ENCODE results near the gene CITED4.

The CITED4 gene

DNA sequence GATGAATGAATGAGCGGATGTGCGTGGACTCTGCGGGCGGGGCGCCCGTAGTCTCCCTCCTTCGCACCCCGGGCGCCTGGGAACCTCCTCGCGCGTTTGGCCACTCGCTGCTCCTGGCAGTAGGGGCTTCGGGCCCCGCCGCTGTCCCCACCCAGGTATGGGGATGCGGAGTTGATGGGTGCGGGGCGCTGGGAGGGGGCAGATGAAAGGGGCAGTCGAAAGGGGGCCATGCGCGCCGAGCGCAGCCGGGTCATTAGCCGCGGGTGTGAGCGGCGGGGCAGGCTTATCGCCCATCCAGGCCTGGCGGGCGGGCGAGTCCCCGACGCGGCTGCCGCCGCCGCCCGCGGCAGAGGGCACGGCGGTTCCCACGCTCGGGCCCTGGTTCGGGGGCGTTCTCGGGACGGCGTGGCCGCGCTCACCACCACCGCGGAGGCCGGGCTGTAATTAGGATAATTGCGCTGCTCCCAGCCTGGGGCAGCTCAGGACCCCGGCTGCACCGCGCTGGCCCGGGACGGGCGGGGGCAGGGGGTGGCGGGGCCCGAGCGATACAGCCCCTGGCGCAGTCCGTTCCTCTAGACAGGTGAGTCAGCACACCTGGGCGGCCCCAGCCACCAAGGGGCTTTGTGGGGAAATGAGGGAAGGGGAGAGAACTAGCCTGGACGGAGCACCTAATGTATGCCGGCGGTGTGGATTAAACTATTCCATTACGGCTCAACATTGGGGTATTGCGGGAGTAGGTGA lies 22.1 kb upstream of the CITED4 start:
- H3K4me3 ChIP-seq (ENCODE audit: low read length): no peak overlapping the region
- DNase-seq: no peak
- WGBS (ENCODE audit: extremely low coverage, insufficient coverage, low lambda C conversion rate): no CpG with 5 or more reads among the region's 73 CpGs

DNA sequence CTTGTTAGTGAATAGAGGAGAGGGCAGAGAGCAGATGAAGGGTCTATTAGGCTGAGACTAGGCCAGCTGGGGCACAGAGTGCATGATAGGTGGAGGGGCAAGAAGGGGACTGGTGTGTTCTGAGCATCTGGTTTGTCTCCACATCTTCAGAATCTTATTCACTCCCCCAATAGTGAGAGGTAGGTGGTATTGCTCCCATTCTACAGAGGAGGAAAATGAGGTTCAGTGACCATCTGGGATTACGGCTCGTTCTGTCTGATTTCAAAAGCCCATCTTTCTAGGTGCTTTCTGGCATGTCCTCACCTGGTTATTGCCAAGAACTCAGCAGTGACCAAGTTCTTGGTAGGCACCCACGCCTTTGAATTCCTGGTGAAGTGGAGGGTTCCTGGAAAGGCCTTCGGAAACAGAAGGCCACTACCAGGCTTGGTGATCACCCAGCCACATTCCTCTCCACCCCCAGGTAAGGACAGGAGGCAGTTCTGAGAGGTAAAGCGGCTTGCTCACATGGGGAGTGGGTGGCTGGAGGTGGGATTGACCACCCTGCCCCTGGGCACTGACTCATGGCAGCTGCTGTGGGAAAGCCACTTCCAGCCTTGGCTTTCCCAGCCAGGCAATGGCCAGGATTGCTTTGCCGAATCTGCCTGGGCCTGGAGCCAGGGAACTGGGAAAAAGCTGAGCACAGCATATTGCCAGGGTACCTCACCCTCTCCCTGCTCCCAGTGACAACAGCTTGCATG lies 18.8 kb upstream of the CITED4 start:
- Histone ChIP-seq H2BK15ac (replicated peaks; ENCODE audit: low read depth) (no peak overlapping the region), H2BK120ac (ENCODE audit: low read depth, low read length) (no peak overlapping the region), H3K4me3 (ENCODE audit: low read length) (no peak overlapping the region), H3K23ac (ENCODE audit: low read length) (no peak overlapping the region), H3K18ac (ENCODE audit: low read length) (no peak overlapping the region), H2AK5ac (ENCODE audit: low read length) (no peak overlapping the region), H3K79me2 (ENCODE audit: control insufficient read depth, insufficient read depth, low read length) (no peaks in the 10 kb centered on the region), H3K4me1 (ENCODE audit: control insufficient read depth, low read depth, low read length) (peaks cover 2% of the 10 kb centered on the region), H3K4ac (ENCODE audit: low read depth, low read length) (no peak overlapping the region), H3K56ac (ENCODE audit: low read length) (no peak overlapping the region), H3K4me2 (ENCODE audit: low read length) (no peak overlapping the region), H4K5ac (ENCODE audit: low read length) (no peak overlapping the region), H2BK5ac (ENCODE audit: low read length) (no peak overlapping the region), H3K9ac (ENCODE audit: low read length) (no peak overlapping the region), H3K36me3 (ENCODE audit: control insufficient read depth, insufficient read depth, low read length) (no peaks in the 10 kb centered on the region), H4K8ac (ENCODE audit: low read depth, low read length) (no peak overlapping the region), H3K27ac (ENCODE audit: low read depth, low read length) (no peak overlapping the region), H3K79me1 (ENCODE audit: low read length) (no peaks in the 10 kb centered on the region), H3K27me3 (ENCODE audit: insufficient read depth, low read length, poor library complexity) (no peaks in the 10 kb centered on the region)
- WGBS (ENCODE audit: extremely low coverage, insufficient coverage, low lambda C conversion rate): no CpG with 5 or more reads among the region's 6 CpGs
- DNase-seq: no peak

More for the DNA sequence above, 22.1 kb upstream of the CITED4 start:
- Histone ChIP-seq H2BK120ac (ENCODE audit: low read depth, low read length) (no peak overlapping the region), H4K5ac (ENCODE audit: low read length) (no peak overlapping the region), H2BK15ac (replicated peaks; ENCODE audit: low read depth) (no peak overlapping the region), H3K79me2 (ENCODE audit: control insufficient read depth, insufficient read depth, low read length) (no peaks in the 10 kb centered on the region), H2AK5ac (ENCODE audit: low read length) (no peak overlapping the region), H3K4me1 (ENCODE audit: control insufficient read depth, low read depth, low read length) (no peaks in the 10 kb centered on the region), H3K9ac (ENCODE audit: low read length) (no peak overlapping the region), H3K23ac (ENCODE audit: low read length) (no peak overlapping the region), H3K27me3 (ENCODE audit: insufficient read depth, low read length, poor library complexity) (no peaks in the 10 kb centered on the region), H2BK5ac (ENCODE audit: low read length) (no peak overlapping the region), H3K56ac (ENCODE audit: low read length) (no peak overlapping the region), H3K36me3 (ENCODE audit: control insufficient read depth, insufficient read depth, low read length) (no peaks in the 10 kb centered on the region), H3K79me1 (ENCODE audit: low read length) (no peaks in the 10 kb centered on the region), H3K4ac (ENCODE audit: low read depth, low read length) (no peak overlapping the region), H3K18ac (ENCODE audit: low read length) (no peak overlapping the region), H3K27ac (ENCODE audit: low read depth, low read length) (no peak overlapping the region), H3K4me2 (ENCODE audit: low read length) (no peak overlapping the region), H4K8ac (ENCODE audit: low read depth, low read length) (no peak overlapping the region)

- no peaks in the 10 kb centered on the region for H3K79me2 ChIP-seq (ENCODE audit: control insufficient read depth, insufficient read depth, low read length)
- H2AK5ac ChIP-seq (ENCODE audit: low read length): no peak overlapping the region
- no peak overlapping the region for H3K9ac ChIP-seq (ENCODE audit: low read length)
- H3K18ac ChIP-seq (ENCODE audit: low read length): no peak overlapping the region
- H3K27me3 ChIP-seq (ENCODE audit: insufficient read depth, low read length, poor library complexity): no peaks in the 10 kb centered on the region
- no peak overlapping the region for H3K4ac ChIP-seq (ENCODE audit: low read depth, low read length)
- H2BK120ac ChIP-seq (ENCODE audit: low read depth, low read length): no peak overlapping the region
- no peak overlapping the region for H3K56ac ChIP-seq (ENCODE audit: low read length)
- no peaks in the 10 kb centered on the region for H3K36me3 ChIP-seq (ENCODE audit: control insufficient read depth, insufficient read depth, low read length)
- H3K4me2 ChIP-seq (ENCODE audit: low read length): no peak overlapping the region
- H3K27ac ChIP-seq (ENCODE audit: low read depth, low read length): no peak overlapping the region
- WGBS (ENCODE audit: extremely low coverage, insufficient coverage, low lambda C conversion rate): no CpG with 5 or more reads among the region's 11 CpGs
- H3K23ac ChIP-seq (ENCODE audit: low read length): no peak overlapping the region
- no peak for DNase-seq
- no peak overlapping the region for H3K4me3 ChIP-seq (ENCODE audit: low read length)
- no peak overlapping the region for H4K5ac ChIP-seq (ENCODE audit: low read length)
- no peak overlapping the region for H4K8ac ChIP-seq (ENCODE audit: low read depth, low read length)
- no peaks in the 10 kb centered on the region for H3K79me1 ChIP-seq (ENCODE audit: low read length)
- H2BK5ac ChIP-seq (ENCODE audit: low read length): no peak overlapping the region
- H2BK15ac ChIP-seq (replicated peaks; ENCODE audit: low read depth): no peak overlapping the region
- peaks cover 2% of the 10 kb centered on the region for H3K4me1 ChIP-seq (ENCODE audit: control insufficient read depth, low read depth, low read length)
These were observed 17.5 kb upstream of the CITED4 start for GRCh38 chr1:40879482-40880175.

DNA sequence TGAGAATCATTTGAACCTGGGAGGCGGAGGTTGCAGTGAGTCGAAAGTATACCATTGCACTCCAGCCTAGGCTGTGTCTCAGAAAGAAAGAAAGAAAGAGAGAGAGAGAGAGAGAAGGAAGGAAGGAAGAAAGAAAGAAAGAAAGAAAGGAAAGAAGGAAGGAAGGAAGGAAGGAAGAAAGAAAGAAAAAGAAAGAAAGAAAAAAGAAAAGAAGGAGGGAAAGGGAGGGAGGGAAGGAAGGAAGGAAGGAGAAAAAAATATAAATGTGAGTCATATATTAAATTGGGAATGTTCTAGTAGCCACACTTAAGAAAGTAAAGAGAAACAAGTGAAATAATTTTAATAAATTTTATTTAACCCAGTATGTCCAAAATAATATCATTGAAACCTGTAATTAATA lies 16.7 kb upstream of the CITED4 start:
- no peak for DNase-seq

DNA sequence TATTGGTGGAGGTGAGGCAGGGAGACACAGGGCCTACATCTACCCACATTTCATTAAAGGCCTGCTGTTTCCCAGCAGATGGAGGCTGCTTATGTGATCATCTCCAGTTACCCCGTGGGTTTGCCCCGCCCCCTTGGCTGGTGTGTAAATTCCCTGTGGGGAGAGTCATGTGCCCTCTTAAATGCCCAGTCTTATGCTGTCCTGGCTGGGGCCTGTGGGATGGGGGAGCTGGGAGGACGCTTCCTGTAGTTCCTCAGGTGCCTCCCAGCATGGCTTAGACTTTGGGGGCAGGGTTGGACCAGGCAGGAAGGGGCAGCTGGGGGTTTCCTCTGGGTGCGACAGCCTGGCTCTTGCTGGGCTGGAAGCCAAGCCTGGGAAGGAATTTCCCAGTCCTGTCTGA lies 15.5 kb upstream of the CITED4 start:
- peak; percentile 49 for DNase-seq
- H3K56ac ChIP-seq (ENCODE audit: low read length): no peak overlapping the region
- H3K4me3 ChIP-seq (ENCODE audit: low read length): no peak overlapping the region
- WGBS (ENCODE audit: extremely low coverage, insufficient coverage, low lambda C conversion rate): no CpG with 5 or more reads among the region's 4 CpGs
- H2BK15ac ChIP-seq (replicated peaks; ENCODE audit: low read depth): no peak overlapping the region
- H3K36me3 ChIP-seq (ENCODE audit: control insufficient read depth, insufficient read depth, low read length): no peaks in the 10 kb centered on the region
- H3K79me1 ChIP-seq (ENCODE audit: low read length): no peaks in the 10 kb centered on the region
- no peak overlapping the region for H3K4me2 ChIP-seq (ENCODE audit: low read length)
- H3K4me1 ChIP-seq (ENCODE audit: control insufficient read depth, low read depth, low read length): peaks cover 2% of the 10 kb centered on the region
- no peak overlapping the region for H2AK5ac ChIP-seq (ENCODE audit: low read length)
- no peak overlapping the region for H2BK5ac ChIP-seq (ENCODE audit: low read length)
- no peak overlapping the region for H4K5ac ChIP-seq (ENCODE audit: low read length)
- no peak overlapping the region for H3K9ac ChIP-seq (ENCODE audit: low read length)
- H3K23ac ChIP-seq (ENCODE audit: low read length): no peak overlapping the region
- H3K18ac ChIP-seq (ENCODE audit: low read length): no peak overlapping the region
- H4K8ac ChIP-seq (ENCODE audit: low read depth, low read length): no peak overlapping the region
- no peaks in the 10 kb centered on the region for H3K79me2 ChIP-seq (ENCODE audit: control insufficient read depth, insufficient read depth, low read length)
- H2BK120ac ChIP-seq (ENCODE audit: low read depth, low read length): no peak overlapping the region
- H3K4ac ChIP-seq (ENCODE audit: low read depth, low read length): no peak overlapping the region
- no peaks in the 10 kb centered on the region for H3K27me3 ChIP-seq (ENCODE audit: insufficient read depth, low read length, poor library complexity)
- H3K27ac ChIP-seq (ENCODE audit: low read depth, low read length): no peak overlapping the region

More for the DNA sequence above, 16.7 kb upstream of the CITED4 start:
- Histone ChIP-seq H3K4me2 (ENCODE audit: low read length) (no peak overlapping the region), H2BK120ac (ENCODE audit: low read depth, low read length) (no peak overlapping the region), H3K9ac (ENCODE audit: low read length) (no peak overlapping the region), H3K27me3 (ENCODE audit: insufficient read depth, low read length, poor library complexity) (no peaks in the 10 kb centered on the region), H3K18ac (ENCODE audit: low read length) (no peak overlapping the region), H3K27ac (ENCODE audit: low read depth, low read length) (no peak overlapping the region), H3K56ac (ENCODE audit: low read length) (no peak overlapping the region), H2AK5ac (ENCODE audit: low read length) (no peak overlapping the region), H3K4me3 (ENCODE audit: low read length) (no peak overlapping the region), H3K79me2 (ENCODE audit: control insufficient read depth, insufficient read depth, low read length) (no peaks in the 10 kb centered on the region), H4K8ac (ENCODE audit: low read depth, low read length) (no peak overlapping the region), H3K79me1 (ENCODE audit: low read length) (no peaks in the 10 kb centered on the region), H2BK5ac (ENCODE audit: low read length) (no peak overlapping the region), H2BK15ac (replicated peaks; ENCODE audit: low read depth) (no peak overlapping the region), H4K5ac (ENCODE audit: low read length) (no peak overlapping the region), H3K23ac (ENCODE audit: low read length) (no peak overlapping the region), H3K4ac (ENCODE audit: low read depth, low read length) (no peak overlapping the region), H3K36me3 (ENCODE audit: control insufficient read depth, insufficient read depth, low read length) (no peaks in the 10 kb centered on the region), H3K4me1 (ENCODE audit: control insufficient read depth, low read depth, low read length) (peaks cover 2% of the 10 kb centered on the region)
- no CpG with 5 or more reads among the region's 2 CpGs for WGBS (ENCODE audit: extremely low coverage, insufficient coverage, low lambda C conversion rate)

All from mesendoderm (in vitro differentiated cells).